GM12891 (cell line): ENCODE measurements around the gene ANTXR2.

Source experiments
- POLR2A ChIP-seq: IDR thresholded peaks from 2 replicates; pipeline ENCODE4 v1.6.1; 2011; ENCODE audit warnings: low read depth, low read length, control low read depth
- POLR2AphosphoS5 ChIP-seq: IDR thresholded peaks from 2 replicates; pipeline ENCODE4 v1.6.1; 2011; ENCODE audit warnings: low read depth, low read length, control low read depth
- POU2F2 ChIP-seq: IDR thresholded peaks from 2 replicates; pipeline ENCODE4 v1.6.1; 2011; ENCODE audit warnings: low read depth, mild to moderate bottlenecking, control low read depth, low read length, moderate library complexity
- TAF1 ChIP-seq: IDR thresholded peaks from 2 replicates; pipeline ENCODE4 v1.6.1; 2011; ENCODE audit warnings: low read depth, low read length, control low read depth

DNA sequence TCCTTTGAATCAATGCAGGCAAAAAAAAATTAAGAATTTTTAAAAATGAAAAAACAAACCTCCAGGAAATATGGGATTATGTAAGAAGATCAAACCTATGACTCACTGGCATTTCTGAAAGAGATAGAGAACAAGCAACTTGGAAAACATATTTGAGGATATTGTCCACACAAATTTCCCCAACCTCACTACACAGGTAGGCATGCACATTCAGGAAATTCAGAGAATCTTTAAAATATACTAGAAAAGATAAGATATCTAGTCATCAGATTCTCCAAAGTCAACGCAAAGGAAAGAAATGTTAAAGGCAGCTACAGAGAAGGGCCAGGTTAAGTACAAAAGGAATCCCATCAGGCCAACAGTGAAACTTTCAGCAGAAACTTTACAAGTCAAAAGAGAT, 85.6 kb downstream of the ANTXR2 start:
- TF ChIP-seq POLR2A, result no peak
- no peak for TF ChIP-seq TAF1
- no peak for TF ChIP-seq POLR2AphosphoS5
- TF ChIP-seq POU2F2, result no peak
